HG03064 (cell line): Measurements from ENCODE around the gene EPC2.
"Not testable (repeated sequence)": the region's sequence is repeated elsewhere in the genome, so short reads cannot be mapped to it uniquely, and the experiment has no call there.

Source experiments
- ATAC-seq: cut with Tn5 transposase; IDR thresholded peaks from one replicate; pipeline ENCODE4 v1.9.1; 2021; ENCODE audit warnings: low read depth; ENCODE audit not compliant: unreplicated experiment

The EPC2 gene

GRCh38 chr2:148640767-148641166 lies 3.8 kb upstream of the EPC2 start:
- no peak for ATAC-seq

- ATAC-seq, result no peak
These were observed 2.3 kb upstream of the EPC2 start for GRCh38 chr2:148642112-148642744.

- ATAC-seq, result no peak
These were observed 1.6 kb upstream of the EPC2 start for GRCh38 chr2:148642891-148643416.

- ATAC-seq, result peak; percentile 24
These were observed 1.1 kb upstream of the EPC2 start for GRCh38 chr2:148643421-148643820.

- peak; percentile 45 for ATAC-seq
These were observed 460 bp downstream of the EPC2 start for GRCh38 chr2:148644883-148645538.

GRCh38 chr2:148645539-148646230 lies 1.1 kb downstream of the EPC2 start:
- ATAC-seq, result peak; percentile 36

GRCh38 chr2:148646231-148646559 lies 1.6 kb downstream of the EPC2 start:
- no peak for ATAC-seq

GRCh38 chr2:148647711-148648110 lies 3.2 kb downstream of the EPC2 start:
- ATAC-seq, result not testable (repeated sequence)

- ATAC-seq, result no peak
These were observed 5.4 kb downstream of the EPC2 start for GRCh38 chr2:148649936-148650335.

GRCh38 chr2:148650881-148651280 lies 6.3 kb downstream of the EPC2 start:
- ATAC-seq, result no peak

- no peak for ATAC-seq
These were observed 7.4 kb downstream of the EPC2 start for GRCh38 chr2:148651972-148652371.

- ATAC-seq, result peak; percentile 88
These were observed 8.9 kb downstream of the EPC2 start for GRCh38 chr2:148653437-148653836.

- ATAC-seq, result no peak
These were observed 9.9 kb downstream of the EPC2 start for GRCh38 chr2:148654435-148654834.

- no peak for ATAC-seq
These were observed 12.0 kb downstream of the EPC2 start for GRCh38 chr2:148656516-148656915.

GRCh38 chr2:148658807-148659722 lies 14.5 kb downstream of the EPC2 start:
- peak; percentile 93 for ATAC-seq

GRCh38 chr2:148660999-148661398 lies 16.4 kb downstream of the EPC2 start:
- no peak for ATAC-seq

GRCh38 chr2:148662332-148662731 lies 17.8 kb downstream of the EPC2 start:
- ATAC-seq, result not testable (repeated sequence)

GRCh38 chr2:148664229-148664628 lies 19.7 kb downstream of the EPC2 start:
- no peak for ATAC-seq

GRCh38 chr2:148666555-148666954 lies 22.0 kb downstream of the EPC2 start:
- ATAC-seq, result no peak

- no peak for ATAC-seq
These were observed 22.7 kb downstream of the EPC2 start for GRCh38 chr2:148667113-148667836.
